ENCODE measurements around the gene FNDC3B.

FNDC3B gene

DNA sequence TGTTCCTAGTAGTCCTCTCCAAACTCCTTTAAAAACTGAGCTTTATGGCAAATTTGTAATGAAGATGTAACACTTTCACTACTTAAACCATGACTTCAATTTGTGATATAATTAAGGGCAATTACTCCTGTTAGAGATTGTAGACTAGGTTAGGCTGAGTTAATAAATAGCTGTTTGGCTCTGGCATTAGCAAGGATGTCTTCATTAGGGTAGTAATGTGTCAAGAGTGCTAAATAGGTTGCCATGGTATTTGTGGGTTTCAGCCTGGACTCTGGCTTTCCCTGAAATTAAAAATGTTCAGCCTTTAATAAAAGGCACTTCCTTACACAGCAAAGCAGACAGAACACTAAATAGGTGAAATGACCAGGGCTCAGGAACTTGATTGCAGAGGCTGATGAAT, 337.0 kb downstream of the FNDC3B start:
- no peaks in the 10 kb centered on the region for H3K9me3 ChIP-seq
- TF ChIP-seq, protein P1, sequence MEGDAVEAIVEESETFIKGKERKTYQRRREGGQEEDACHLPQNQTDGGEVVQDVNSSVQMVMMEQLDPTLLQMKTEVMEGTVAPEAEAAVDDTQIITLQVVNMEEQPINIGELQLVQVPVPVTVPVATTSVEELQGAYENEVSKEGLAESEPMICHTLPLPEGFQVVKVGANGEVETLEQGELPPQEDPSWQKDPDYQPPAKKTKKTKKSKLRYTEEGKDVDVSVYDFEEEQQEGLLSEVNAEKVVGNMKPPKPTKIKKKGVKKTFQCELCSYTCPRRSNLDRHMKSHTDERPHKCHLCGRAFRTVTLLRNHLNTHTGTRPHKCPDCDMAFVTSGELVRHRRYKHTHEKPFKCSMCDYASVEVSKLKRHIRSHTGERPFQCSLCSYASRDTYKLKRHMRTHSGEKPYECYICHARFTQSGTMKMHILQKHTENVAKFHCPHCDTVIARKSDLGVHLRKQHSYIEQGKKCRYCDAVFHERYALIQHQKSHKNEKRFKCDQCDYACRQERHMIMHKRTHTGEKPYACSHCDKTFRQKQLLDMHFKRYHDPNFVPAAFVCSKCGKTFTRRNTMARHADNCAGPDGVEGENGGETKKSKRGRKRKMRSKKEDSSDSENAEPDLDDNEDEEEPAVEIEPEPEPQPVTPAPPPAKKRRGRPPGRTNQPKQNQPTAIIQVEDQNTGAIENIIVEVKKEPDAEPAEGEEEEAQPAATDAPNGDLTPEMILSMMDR (IDR thresholded peaks at IDR 0.05; ENCODE audit: low read depth, low read length) = no peak
- no peaks in the 10 kb centered on the region for H3K27me3 ChIP-seq
- DNase-seq = no peak
- H3K36me3 ChIP-seq = peaks cover 27% of the 10 kb centered on the region
- no peaks in the 10 kb centered on the region for H3K4me1 ChIP-seq
- H3K4me3 ChIP-seq (ENCODE audit: low read depth, low read length) = no peak overlapping the region

DNA sequence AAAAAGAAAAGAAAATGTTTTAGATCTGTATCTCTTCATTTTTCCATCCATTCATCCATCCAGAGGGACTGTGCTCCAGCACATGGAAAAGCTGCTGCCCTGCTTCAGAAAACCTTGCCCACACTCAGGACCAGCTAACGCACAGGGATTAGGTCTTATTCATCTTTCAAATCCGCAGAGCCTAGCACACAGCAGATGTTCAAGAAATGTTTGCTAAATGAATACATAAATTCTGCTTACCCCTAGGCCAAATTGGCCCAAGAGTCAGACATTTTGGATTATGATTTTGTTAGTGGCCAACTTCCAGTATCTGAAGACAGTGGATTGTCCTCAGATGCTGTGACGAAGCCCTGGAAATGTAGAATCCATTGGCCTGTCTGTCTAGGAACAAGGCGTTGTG, 337.5 kb downstream of the FNDC3B start:
- no peak for DNase-seq
- Histone ChIP-seq H3K4me1 (no peaks in the 10 kb centered on the region), H3K4me3 (ENCODE audit: low read depth, low read length) (no peak overlapping the region), H3K36me3 (peaks cover 26% of the 10 kb centered on the region), H3K9me3 (no peaks in the 10 kb centered on the region), H3K27me3 (no peaks in the 10 kb centered on the region)
- TF ChIP-seq, protein P1 (IDR thresholded peaks at IDR 0.05; ENCODE audit: low read depth, low read length) = no peak

DNA sequence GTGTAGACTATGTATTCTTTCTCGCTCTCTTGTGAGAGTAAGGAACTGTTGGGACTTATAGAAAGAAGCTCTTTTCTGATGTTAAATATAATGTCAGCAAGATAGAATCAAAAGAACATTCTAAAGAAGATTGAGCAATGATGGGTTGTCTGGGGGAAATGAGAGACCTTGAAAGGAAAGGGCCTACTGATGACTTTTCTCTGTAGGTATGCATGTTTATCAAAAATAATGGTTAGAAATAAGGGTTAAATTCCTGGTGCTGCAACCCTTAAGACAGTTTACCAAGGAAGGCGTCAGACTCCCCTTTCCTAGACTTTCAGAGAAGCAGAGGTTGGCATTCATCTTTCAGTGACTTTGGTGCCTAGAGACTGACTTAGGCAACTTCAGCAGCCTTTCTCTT, 339.1 kb downstream of the FNDC3B start:
- TF ChIP-seq, protein P1 (IDR thresholded peaks at IDR 0.05; ENCODE audit: low read depth, low read length) = no peak
- H3K9me3 ChIP-seq = no peaks in the 10 kb centered on the region
- no peak overlapping the region for H3K4me3 ChIP-seq (ENCODE audit: low read depth, low read length)
- H3K4me1 ChIP-seq = no peaks in the 10 kb centered on the region
- DNase-seq = no peak
- no peaks in the 10 kb centered on the region for H3K27me3 ChIP-seq
- H3K36me3 ChIP-seq = peaks cover 24% of the 10 kb centered on the region

DNA sequence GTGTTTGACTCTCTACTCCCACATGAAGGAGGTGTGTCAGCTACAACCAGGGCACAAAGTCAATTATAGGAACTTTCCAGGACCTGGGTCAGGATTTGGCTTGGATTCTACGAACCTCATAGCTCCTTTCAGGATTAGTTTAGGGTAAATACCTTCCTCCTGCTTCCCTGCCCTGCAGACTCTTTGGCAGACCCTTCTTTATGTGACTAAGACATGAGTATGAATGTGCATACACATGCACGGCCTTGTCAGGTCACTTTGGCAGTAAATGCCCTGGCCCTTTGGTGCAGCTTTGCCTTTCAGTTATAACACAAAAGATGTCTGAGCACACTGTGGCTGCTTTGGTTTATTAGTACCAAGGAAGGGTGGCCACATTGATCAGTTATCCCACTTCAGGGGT, 340.0 kb downstream of the FNDC3B start:
- no peak overlapping the region for H3K4me3 ChIP-seq (ENCODE audit: low read depth, low read length)
- peaks cover 24% of the 10 kb centered on the region for H3K36me3 ChIP-seq
- H3K9me3 ChIP-seq = no peaks in the 10 kb centered on the region
- no peaks in the 10 kb centered on the region for H3K27me3 ChIP-seq
- TF ChIP-seq, protein P1 (IDR thresholded peaks at IDR 0.05; ENCODE audit: low read depth, low read length) = no peak
- no peaks in the 10 kb centered on the region for H3K4me1 ChIP-seq
- DNase-seq = no peak

GRCh38 chr3:172380632-172381031, 341.3 kb downstream of the FNDC3B start:
- H3K9me3 ChIP-seq = no peaks in the 10 kb centered on the region
- DNase-seq = no peak
- H3K4me3 ChIP-seq (ENCODE audit: low read depth, low read length) = no peak overlapping the region
- TF ChIP-seq, protein P1 (IDR thresholded peaks at IDR 0.05; ENCODE audit: low read depth, low read length) = no peak
- H3K4me1 ChIP-seq = no peaks in the 10 kb centered on the region
- peaks cover 24% of the 10 kb centered on the region for H3K36me3 ChIP-seq
- no peaks in the 10 kb centered on the region for H3K27me3 ChIP-seq

GRCh38 chr3:172383306-172383796, 344.0 kb downstream of the FNDC3B start:
- H3K4me1 ChIP-seq = no peaks in the 10 kb centered on the region
- H3K9me3 ChIP-seq = no peaks in the 10 kb centered on the region
- TF ChIP-seq, protein P1 (IDR thresholded peaks at IDR 0.05; ENCODE audit: low read depth, low read length) = no peak
- peaks cover 19% of the 10 kb centered on the region for H3K36me3 ChIP-seq
- no peak overlapping the region for H3K4me3 ChIP-seq (ENCODE audit: low read depth, low read length)
- DNase-seq = no peak
- no peaks in the 10 kb centered on the region for H3K27me3 ChIP-seq

Data from BE2C (cell line).